Mesenchymal stem cell (in vitro differentiated cells and primary cell): ENCODE results near the gene HMG20A.

Source experiments
- DNase-seq: peaks from one replicate; pipeline ENCODE4 v3.0.0-alpha.2; 2013
- H2AFZ ChIP-seq: one replicate; pipeline ENCODE4 v1.6.1; 2013; ENCODE audit warnings: low read depth, mild to moderate bottlenecking, control low read depth, inconsistent platforms, low read length, moderate library complexity
- H2AK5ac ChIP-seq: 2 replicates; pipeline ENCODE4 v1.6.1; 2013; ENCODE audit warnings: low read length, moderate library complexity, mild to moderate bottlenecking, inconsistent platforms; ENCODE audit not compliant: severe bottlenecking
- H2BK120ac ChIP-seq: one replicate; pipeline ENCODE4 v1.6.1; 2013; ENCODE audit warnings: low read depth, mild to moderate bottlenecking, inconsistent platforms, low read length, moderate library complexity
- H2BK12ac ChIP-seq, 2 experiments: one replicate each; pipeline ENCODE4 v1.6.1; 2013; ENCODE audit warnings: inconsistent platforms in 2 of 2, low read length in 2 of 2, mild to moderate bottlenecking in 2 of 2, moderate library complexity in 2 of 2, control low read depth in 1 of 2
- H2BK15ac ChIP-seq: one replicate; pipeline ENCODE4 v1.6.1; 2013; ENCODE audit warnings: mild to moderate bottlenecking, low read depth, inconsistent platforms; ENCODE audit not compliant: poor library complexity, severe bottlenecking
- H2BK5ac ChIP-seq: 2 replicates; pipeline ENCODE4 v1.6.1; 2013; ENCODE audit warnings: low read depth, mild to moderate bottlenecking, low read length, control low read depth, inconsistent platforms; ENCODE audit not compliant: poor library complexity, severe bottlenecking
- H3K14ac ChIP-seq, 2 experiments: one replicate each; pipeline ENCODE4 v1.6.1; 2013; ENCODE audit warnings: inconsistent platforms in 2 of 2, low read length in 2 of 2, control low read depth in 1 of 2, mild to moderate bottlenecking in 1 of 2, moderate library complexity in 1 of 2
- H3K18ac ChIP-seq, 2 experiments: one replicate each; pipeline ENCODE4 v1.6.1; 2013; ENCODE audit warnings: inconsistent platforms in 2 of 2, low read length in 2 of 2, control low read depth in 1 of 2, low read depth in 1 of 2, mild to moderate bottlenecking in 1 of 2
- H3K23ac ChIP-seq, 2 experiments: one replicate each; pipeline ENCODE4 v1.6.1; 2013; ENCODE audit warnings: inconsistent platforms in 2 of 2, low read length in 2 of 2, mild to moderate bottlenecking in 2 of 2, moderate library complexity in 2 of 2, control low read depth in 1 of 2
- H3K27ac ChIP-seq: 2 replicates; pipeline ENCODE4 v1.5.1; 2013; ENCODE audit warnings: mild to moderate bottlenecking, moderate library complexity, low read length, control low read depth, inconsistent platforms; ENCODE audit not compliant: poor library complexity, severe bottlenecking
- H3K27me3 ChIP-seq, 2 experiments: 2 replicates each; pipeline versions ENCODE4 v1.6.1 to v1.7.0; 2013; ENCODE audit warnings: low read length in 2 of 2, mild to moderate bottlenecking in 2 of 2, moderate library complexity in 2 of 2, control low read depth in 1 of 2, inconsistent platforms in 1 of 2; ENCODE audit not compliant: control insufficient read depth in 1 of 2, insufficient read depth in 1 of 2
- H3K36me3 ChIP-seq, 2 experiments: 2 replicates each; pipeline versions ENCODE4 v1.6.1 to v1.7.0; 2013; ENCODE audit warnings: low read length in 2 of 2, control low read depth in 1 of 2, inconsistent platforms in 1 of 2, low read depth in 1 of 2, mild to moderate bottlenecking in 1 of 2; ENCODE audit not compliant: insufficient read depth in 2 of 2, control insufficient read depth in 1 of 2
- H3K4ac ChIP-seq, 2 experiments: one replicate each; pipeline ENCODE4 v1.6.1; 2013; ENCODE audit warnings: inconsistent platforms in 2 of 2, low read length in 2 of 2, mild to moderate bottlenecking in 2 of 2, moderate library complexity in 2 of 2, control low read depth in 1 of 2, low read depth in 1 of 2
- H3K4me1 ChIP-seq: 2 replicates; pipeline ENCODE4 v1.6.1; 2013; ENCODE audit warnings: low read depth, low read length, control low read depth; ENCODE audit not compliant: control insufficient read depth, insufficient read depth
- H3K4me2 ChIP-seq: 2 replicates; pipeline ENCODE4 v1.6.1; 2013; ENCODE audit warnings: low read length, mild to moderate bottlenecking, inconsistent platforms; ENCODE audit not compliant: poor library complexity, severe bottlenecking
- H3K4me3 ChIP-seq, 2 experiments: 2 replicates each; pipeline versions ENCODE4 v1.5.1 to v1.7.0; 2013; ENCODE audit warnings: low read length in 2 of 2, mild to moderate bottlenecking in 2 of 2, control low read depth in 1 of 2, low read depth in 1 of 2; ENCODE audit not compliant: insufficient read depth in 1 of 2
- H3K79me1 ChIP-seq: replicated peaks from 2 replicates; pipeline ENCODE4 v1.6.1; 2013; ENCODE audit warnings: mild to moderate bottlenecking, control low read depth, low read length, inconsistent platforms; ENCODE audit not compliant: poor library complexity, severe bottlenecking
- H3K9ac ChIP-seq: 2 replicates; pipeline ENCODE4 v1.7.0; 2013; ENCODE audit warnings: mild to moderate bottlenecking, low read length, moderate library complexity
- H3K9me3 ChIP-seq: 2 replicates; pipeline ENCODE4 v1.7.0; 2013; ENCODE audit warnings: mild to moderate bottlenecking, low read length; ENCODE audit not compliant: control insufficient read depth
- H4K8ac ChIP-seq: one replicate; pipeline ENCODE4 v1.6.1; 2013; ENCODE audit warnings: inconsistent platforms, mild to moderate bottlenecking, low read length, moderate library complexity
- H4K91ac ChIP-seq: one replicate; pipeline ENCODE4 v1.6.1; 2013; ENCODE audit warnings: mild to moderate bottlenecking, low read length, inconsistent platforms
- WGBS: methylation state at CpG from one replicate; pipeline ENCODE4 v1.1.7; 2013; ENCODE audit warnings: mixed read lengths; 5-methylcytosine and 5-hydroxymethylcytosine counted together

The HMG20A gene

DNA sequence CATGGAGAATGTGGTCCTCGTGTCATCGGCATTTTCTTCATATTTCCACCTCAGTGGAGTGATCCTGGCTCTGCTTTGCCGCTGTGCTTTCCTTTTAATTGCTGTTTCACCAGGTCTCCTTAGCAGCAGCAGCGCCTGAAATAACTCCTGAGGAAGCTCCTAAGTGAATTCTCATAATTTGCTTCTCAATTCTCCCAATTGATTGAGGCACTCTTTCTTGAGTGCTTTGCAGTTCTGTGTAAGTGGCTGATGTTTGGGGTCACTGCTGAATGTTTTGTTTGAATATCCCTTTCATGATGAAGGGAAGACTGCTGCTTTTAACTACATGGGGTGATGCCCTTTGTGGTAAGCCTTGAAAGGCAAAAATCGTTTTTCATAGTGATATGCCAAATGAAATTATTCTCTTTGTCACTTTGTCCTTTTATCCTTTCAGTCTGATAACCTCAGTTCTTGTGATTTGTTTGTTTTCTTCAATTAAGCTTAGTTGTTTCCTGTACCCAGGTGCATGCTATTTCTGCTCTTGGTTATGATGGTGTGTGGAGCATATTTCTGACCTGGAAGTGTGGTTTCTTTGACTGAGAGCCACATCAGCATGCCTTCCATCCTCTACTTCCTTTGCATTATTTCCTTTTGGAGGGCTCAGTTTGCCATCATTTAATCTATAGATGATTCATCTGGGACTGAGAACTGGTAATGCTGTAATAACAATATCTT, 36.7 kb downstream of the HMG20A start:
- H3K36me3 ChIP-seq, result peaks cover 3 to 30% of the 10 kb centered on the region in 2 experiments
- peak overlapping the region in 1 of 2 experiments; percentile 68 for H3K4ac ChIP-seq
- no peak overlapping the region for H4K91ac ChIP-seq
- H3K27ac ChIP-seq, result peak overlapping the region; percentile 93
- H2BK5ac ChIP-seq, result peak overlapping the region; percentile 52
- no peak overlapping the region for H3K14ac ChIP-seq
- no peak overlapping the region for H3K4me2 ChIP-seq
- H4K8ac ChIP-seq, result no peak overlapping the region
- peak; percentile 41 for DNase-seq
- peaks cover 14% of the 10 kb centered on the region for H3K79me1 ChIP-seq
- no peak overlapping the region for H3K4me3 ChIP-seq
- peak overlapping the region; percentile 97 for H2AK5ac ChIP-seq
- H3K9ac ChIP-seq, result peak overlapping the region; percentile 30
- H2BK120ac ChIP-seq, result no peak overlapping the region
- H2BK15ac ChIP-seq, result no peak overlapping the region
- H2BK12ac ChIP-seq, result no peak overlapping the region
- no peak overlapping the region for H2AFZ ChIP-seq
- H3K9me3 ChIP-seq, result no peaks in the 10 kb centered on the region
- WGBS, result 78% methylated on average over 4 of the region's 5 CpGs
- H3K23ac ChIP-seq, result no peak overlapping the region
- peaks cover 3% of the 10 kb centered on the region for H3K4me1 ChIP-seq
- H3K27me3 ChIP-seq, result no peaks in the 10 kb centered on the region
- peak overlapping the region in 1 of 2 experiments; percentile 52 for H3K18ac ChIP-seq

DNA sequence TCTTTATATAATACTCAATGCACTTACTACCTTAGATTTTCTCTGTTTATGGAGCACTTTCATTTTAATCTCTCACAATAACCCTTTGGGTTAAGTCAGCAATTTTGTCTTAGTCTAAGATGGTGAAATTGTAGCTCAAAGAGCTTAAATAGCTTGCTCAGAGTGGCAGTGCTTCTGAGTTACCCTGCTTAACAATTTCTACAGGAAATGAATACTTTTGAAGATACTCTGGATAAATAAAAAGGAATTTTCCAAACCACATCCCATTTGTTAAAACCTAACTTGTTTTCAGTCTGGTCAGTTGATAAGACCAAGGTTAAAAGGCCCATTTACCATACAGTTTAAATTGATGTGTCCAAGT, 37.2 kb downstream of the HMG20A start:
- H3K23ac ChIP-seq, result no peak overlapping the region
- H4K91ac ChIP-seq, result no peak overlapping the region

DNA sequence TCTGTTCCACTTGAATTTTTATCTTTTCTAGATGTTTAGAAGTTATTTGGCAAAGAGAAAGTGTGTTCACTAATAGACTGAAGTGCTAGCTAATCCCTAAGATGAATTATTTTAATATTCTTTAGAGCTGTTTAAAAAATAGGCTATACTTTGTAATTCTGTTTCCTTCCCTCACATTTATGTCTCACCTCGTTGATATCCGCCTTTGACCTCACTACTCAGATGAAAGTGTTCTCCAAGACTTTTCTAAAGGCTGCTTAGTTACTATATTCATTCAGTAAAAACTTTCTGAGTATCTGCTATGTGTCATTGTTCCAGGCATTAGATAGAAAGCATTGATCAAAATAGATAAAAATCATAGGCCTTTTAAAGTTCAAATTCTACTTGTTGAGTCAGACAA, 38.3 kb downstream of the HMG20A start:
- no peak overlapping the region for H3K23ac ChIP-seq
- peaks cover 3 to 43% of the 10 kb centered on the region in 2 experiments for H3K36me3 ChIP-seq
- H2AFZ ChIP-seq, result no peak overlapping the region
- peak overlapping the region; percentile 30 for H3K9ac ChIP-seq
- no peak overlapping the region for H3K4me3 ChIP-seq
- no CpG with 5 or more reads among the region's 2 CpGs for WGBS
- no peak overlapping the region for H4K8ac ChIP-seq
- no peaks in the 10 kb centered on the region for H3K9me3 ChIP-seq
- no peak overlapping the region for H2AK5ac ChIP-seq
- H3K27ac ChIP-seq, result no peak overlapping the region
- H3K27me3 ChIP-seq, result no peaks in the 10 kb centered on the region
- H3K4me1 ChIP-seq, result peaks cover 3% of the 10 kb centered on the region
- H2BK12ac ChIP-seq, result no peak overlapping the region
- H2BK15ac ChIP-seq, result no peak overlapping the region
- H3K79me1 ChIP-seq, result peaks cover 11% of the 10 kb centered on the region
- H2BK120ac ChIP-seq, result no peak overlapping the region
- no peak overlapping the region for H2BK5ac ChIP-seq
- no peak for DNase-seq
- H3K4ac ChIP-seq, result no peak overlapping the region
- no peak overlapping the region for H3K4me2 ChIP-seq
- H3K18ac ChIP-seq, result no peak overlapping the region
- no peak overlapping the region for H4K91ac ChIP-seq
- H3K14ac ChIP-seq, result no peak overlapping the region

More for the DNA sequence above, 37.2 kb downstream of the HMG20A start:
- Histone ChIP-seq H3K36me3 (peaks cover 3 to 31% of the 10 kb centered on the region in 2 experiments), H3K79me1 (peaks cover 14% of the 10 kb centered on the region), H3K9me3 (no peaks in the 10 kb centered on the region), H2AK5ac (no peak overlapping the region), H3K4me1 (peaks cover 3% of the 10 kb centered on the region), H3K4ac (no peak overlapping the region), H2BK120ac (no peak overlapping the region), H3K27ac (peak overlapping the region; percentile 93), H2AFZ (no peak overlapping the region), H4K8ac (no peak overlapping the region), H3K4me3 (no peak overlapping the region), H3K27me3 (no peaks in the 10 kb centered on the region), H3K18ac (no peak overlapping the region), H2BK5ac (no peak overlapping the region), H3K14ac (no peak overlapping the region), H2BK12ac (no peak overlapping the region), H2BK15ac (no peak overlapping the region), H3K4me2 (no peak overlapping the region), H3K9ac (peak overlapping the region; percentile 30)
- DNase-seq, result peak; percentile 66

DNA sequence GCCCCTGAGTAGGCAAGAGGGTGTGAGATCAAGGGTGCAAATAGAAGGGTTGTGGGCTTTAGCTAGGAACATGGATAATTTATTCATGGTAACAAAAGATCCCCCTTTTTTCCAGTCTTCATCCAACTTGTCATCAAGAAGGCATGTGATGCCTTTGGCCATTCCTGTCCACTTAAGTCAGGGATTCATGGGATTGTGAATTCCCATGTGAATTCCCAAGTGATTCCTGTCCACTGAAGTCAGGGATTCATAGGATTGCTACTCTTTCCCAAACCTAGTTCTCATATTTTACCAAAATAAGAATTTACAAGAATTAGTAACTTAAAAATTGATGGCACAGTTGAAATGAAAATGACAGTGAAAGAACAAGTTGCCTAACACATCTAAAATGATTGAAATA, 40.8 kb downstream of the HMG20A start:
- H3K4me1 ChIP-seq, result peaks cover 3% of the 10 kb centered on the region
- peaks cover 12% of the 10 kb centered on the region for H3K79me1 ChIP-seq
- H3K23ac ChIP-seq, result no peak overlapping the region
- no peak overlapping the region for H3K4me3 ChIP-seq
- H3K27me3 ChIP-seq, result no peaks in the 10 kb centered on the region
- no peak overlapping the region for H3K14ac ChIP-seq
- no peak overlapping the region for H4K8ac ChIP-seq
- H3K18ac ChIP-seq, result no peak overlapping the region
- DNase-seq, result peak; percentile 37
- H2BK5ac ChIP-seq, result no peak overlapping the region
- H3K36me3 ChIP-seq, result peaks cover 4 to 62% of the 10 kb centered on the region in 2 experiments
- no peak overlapping the region for H2BK15ac ChIP-seq
- H3K4me2 ChIP-seq, result no peak overlapping the region
- no peak overlapping the region for H2BK120ac ChIP-seq
- no peak overlapping the region for H3K27ac ChIP-seq
- H4K91ac ChIP-seq, result no peak overlapping the region
- no peak overlapping the region for H2BK12ac ChIP-seq
- no peak overlapping the region for H2AK5ac ChIP-seq
- no peak overlapping the region for H3K4ac ChIP-seq
- no peak overlapping the region for H2AFZ ChIP-seq
- peak overlapping the region; percentile 8 for H3K9ac ChIP-seq
- H3K9me3 ChIP-seq, result no peaks in the 10 kb centered on the region
